ENCODE data around the gene SH3PXD2A. TPM values are rescaled to one million over a fixed set of nuclear protein-coding genes. Genes with fewer than 3 reads are reported as not detected.
"Not testable (repeated sequence)": the region's sequence is repeated elsewhere in the genome, so short reads cannot be mapped to it uniquely, and the experiment has no call there.

The SH3PXD2A gene
- total RNA-seq, 1 donor from 2014 or later, result 12.4 TPM

- H3K36me3 ChIP-seq (ENCODE audit: control insufficient read depth, insufficient read depth, low read length), result peaks cover 19% of the 10 kb centered on the region
- no peak overlapping the region for H3K4me3 ChIP-seq (ENCODE audit: low read depth, low read length)
- no peak for FAIRE-seq
- no peaks in the 10 kb centered on the region for H3K27me3 ChIP-seq (ENCODE audit: control insufficient read depth, insufficient read depth, low read length)
- no peak for TF ChIP-seq CTCF (IDR thresholded peaks at IDR 0.05; ENCODE audit: insufficient read depth, low read length, severe bottlenecking)
- no peak for DNase-seq (ENCODE audit: low read depth)
Measured at GRCh38 chr10:103636492-103636891, 218.9 kb downstream of the SH3PXD2A start.

- DNase-seq (ENCODE audit: low read depth), result no peak
- no peak for TF ChIP-seq CTCF (IDR thresholded peaks at IDR 0.05; ENCODE audit: insufficient read depth, low read length, severe bottlenecking)
- peak; percentile 58 for FAIRE-seq
- Histone ChIP-seq H3K4me3 (ENCODE audit: low read depth, low read length) (no peak overlapping the region), H3K27me3 (ENCODE audit: control insufficient read depth, insufficient read depth, low read length) (no peaks in the 10 kb centered on the region), H3K36me3 (ENCODE audit: control insufficient read depth, insufficient read depth, low read length) (peaks cover 14% of the 10 kb centered on the region)
Measured at GRCh38 chr10:103635580-103635979, 219.8 kb downstream of the SH3PXD2A start.

GRCh38 chr10:103633846-103634245, 221.5 kb downstream of the SH3PXD2A start:
- DNase-seq (ENCODE audit: low read depth) (no peak), FAIRE-seq (no peak)
- no peak overlapping the region for H3K4me3 ChIP-seq (ENCODE audit: low read depth, low read length)

GRCh38 chr10:103632871-103633270, 222.5 kb downstream of the SH3PXD2A start:
- not testable (repeated sequence) for DNase-seq (ENCODE audit: low read depth); H3K4me3 ChIP-seq (ENCODE audit: low read depth, low read length); H3K27me3 ChIP-seq (ENCODE audit: control insufficient read depth, insufficient read depth, low read length); FAIRE-seq
- H3K36me3 ChIP-seq (ENCODE audit: control insufficient read depth, insufficient read depth, low read length), result peaks cover 18% of the 10 kb centered on the region

More at GRCh38 chr10:103633846-103634245, 221.5 kb downstream of the SH3PXD2A start:
- no peak for TF ChIP-seq CTCF (IDR thresholded peaks at IDR 0.05; ENCODE audit: insufficient read depth, low read length, severe bottlenecking)
- no peaks in the 10 kb centered on the region for H3K27me3 ChIP-seq (ENCODE audit: control insufficient read depth, insufficient read depth, low read length)
- peaks cover 16% of the 10 kb centered on the region for H3K36me3 ChIP-seq (ENCODE audit: control insufficient read depth, insufficient read depth, low read length)

GRCh38 chr10:103632247-103632642, 223.1 kb downstream of the SH3PXD2A start:
- no peak overlapping the region for H3K4me3 ChIP-seq (ENCODE audit: low read depth, low read length)
- TF ChIP-seq CTCF (IDR thresholded peaks at IDR 0.05; ENCODE audit: insufficient read depth, low read length, severe bottlenecking), result no peak
- no peaks in the 10 kb centered on the region for H3K27me3 ChIP-seq (ENCODE audit: control insufficient read depth, insufficient read depth, low read length)
- DNase-seq (ENCODE audit: low read depth) (no peak), FAIRE-seq (no peak)
- peaks cover 20% of the 10 kb centered on the region for H3K36me3 ChIP-seq (ENCODE audit: control insufficient read depth, insufficient read depth, low read length)

- peaks cover 33% of the 10 kb centered on the region for H3K36me3 ChIP-seq (ENCODE audit: control insufficient read depth, insufficient read depth, low read length)
- FAIRE-seq (no peak), DNase-seq (ENCODE audit: low read depth) (no peak)
- H3K27me3 ChIP-seq (ENCODE audit: control insufficient read depth, insufficient read depth, low read length), result no peaks in the 10 kb centered on the region
- TF ChIP-seq CTCF (IDR thresholded peaks at IDR 0.05; ENCODE audit: insufficient read depth, low read length, severe bottlenecking), result no peak
- H3K4me3 ChIP-seq (ENCODE audit: low read depth, low read length), result no peak overlapping the region
Measured at GRCh38 chr10:103630156-103630555, 225.2 kb downstream of the SH3PXD2A start.
